HUDEP-2 (cell line): ENCODE data around the gene ARHGEF40.

Source experiments
- DNase-seq, 76 experiments: peaks; one replicate each; lab custom pipeline; 2025; ENCODE audit not compliant: unreplicated experiment in 76 of 76; lab: John Stamatoyannopoulos, UW

ARHGEF40 gene

GRCh38 chr14:21058903-21059302 is 11.2 kb upstream of the ARHGEF40 start:
- DNase-seq: no peak

DNA sequence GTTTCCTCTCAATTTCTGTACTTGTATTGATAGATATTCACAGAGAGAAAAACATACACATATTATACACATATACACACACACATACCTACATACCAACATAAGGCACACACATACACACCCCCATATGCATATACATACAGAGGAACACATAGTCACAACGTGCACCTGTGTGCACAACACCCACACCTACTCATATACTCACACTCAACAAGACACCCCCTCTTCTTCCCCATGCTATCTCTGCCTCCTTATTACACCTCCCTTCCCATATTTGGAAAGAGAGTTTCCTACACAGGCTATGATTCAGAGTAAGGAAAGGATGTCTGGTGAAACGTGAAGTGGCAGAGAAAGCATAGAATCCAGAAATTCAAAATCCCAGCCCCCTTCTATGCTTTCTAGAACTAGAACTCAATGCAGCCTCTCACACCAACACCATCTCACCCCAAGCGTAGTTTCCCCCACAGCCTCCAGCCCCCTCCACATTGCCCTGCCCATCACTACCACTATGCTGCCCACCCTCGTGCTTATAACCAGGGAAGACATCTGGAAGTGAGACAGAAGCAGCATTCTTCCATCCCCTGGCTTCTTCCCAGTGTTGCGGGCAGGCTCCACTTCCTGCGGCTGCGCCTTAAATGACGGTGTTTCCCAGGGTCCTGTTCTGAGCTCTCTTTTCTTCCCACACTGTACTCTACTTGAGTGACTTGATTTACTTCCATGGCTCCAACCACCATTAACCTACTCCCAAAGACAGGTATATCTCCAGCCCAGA is 10.1 kb upstream of the ARHGEF40 start:
- no peak for DNase-seq

DNA sequence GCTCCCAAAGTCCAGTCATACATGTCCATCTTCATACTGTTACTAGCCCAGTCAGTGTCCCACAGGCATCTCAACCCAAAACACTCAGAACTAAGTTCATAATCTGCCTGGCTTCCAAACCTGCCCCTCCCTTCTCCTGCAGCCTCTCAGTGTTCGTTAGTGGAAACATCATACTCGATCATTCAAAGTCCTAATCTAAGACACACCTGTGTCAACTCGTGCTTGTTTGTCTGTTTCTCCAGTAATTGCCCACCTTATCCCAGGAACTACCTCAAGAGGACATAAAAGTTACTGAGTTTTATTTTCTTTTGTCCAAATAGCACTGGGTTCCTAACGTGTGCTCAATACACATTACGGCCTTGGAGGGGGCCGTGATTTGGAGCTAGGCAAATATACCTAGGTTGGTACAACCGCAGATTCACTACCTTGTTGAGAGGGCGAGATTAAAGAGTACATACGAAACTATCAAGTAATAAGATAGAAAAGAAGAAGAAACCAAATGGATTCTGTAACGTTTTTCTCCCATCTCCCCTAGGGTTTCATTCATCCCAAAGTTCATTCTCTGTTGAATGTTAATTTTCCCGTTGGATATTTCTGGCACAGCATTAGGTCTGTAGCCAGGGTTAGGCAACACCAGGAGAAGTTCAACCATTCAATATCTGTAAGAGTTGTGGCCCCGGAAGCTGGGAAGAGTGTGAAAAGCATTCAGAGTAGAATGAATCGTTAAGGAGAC is 9.3 kb upstream of the ARHGEF40 start:
- no peak for DNase-seq

GRCh38 chr14:21061347-21061668 is 8.8 kb upstream of the ARHGEF40 start:
- no peak for DNase-seq

- no peak for DNase-seq
These were observed 6.6 kb upstream of the ARHGEF40 start for GRCh38 chr14:21063479-21063878.

DNA sequence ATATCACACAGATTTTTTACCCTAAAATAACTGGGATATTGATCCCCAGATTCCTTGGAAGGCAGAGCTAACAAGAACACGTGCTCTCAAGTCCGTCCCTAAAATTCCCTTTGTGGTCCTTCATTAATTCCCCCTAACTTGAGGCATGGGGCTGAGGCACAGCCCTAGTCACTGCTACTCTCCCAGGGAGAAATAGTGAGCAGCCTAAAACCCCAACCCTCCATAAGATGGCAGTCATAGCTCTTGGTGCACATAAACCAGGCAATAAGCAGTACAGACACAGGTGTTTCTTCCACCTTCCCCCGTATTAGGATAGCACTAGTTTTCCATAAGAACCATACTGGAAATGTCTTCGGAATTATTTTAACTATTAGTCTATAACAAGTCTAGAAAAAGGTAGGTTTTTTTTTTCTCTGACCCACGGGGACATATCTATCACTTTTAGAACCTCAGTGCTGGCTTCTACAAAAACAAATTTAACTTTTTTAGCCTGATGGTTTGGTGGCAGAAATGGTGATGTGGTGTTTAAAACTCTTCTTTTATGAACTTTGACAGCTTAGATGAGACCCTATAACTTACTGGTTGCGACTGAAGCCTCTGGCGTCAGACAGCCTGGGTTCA is 3.1 kb upstream of the ARHGEF40 start:
- no peak for DNase-seq

- DNase-seq: peak in 31 of 76 experiments; percentile 7 to 51 (median 23)
These were observed 1.4 kb upstream of the ARHGEF40 start for GRCh38 chr14:21068521-21069387.

DNA sequence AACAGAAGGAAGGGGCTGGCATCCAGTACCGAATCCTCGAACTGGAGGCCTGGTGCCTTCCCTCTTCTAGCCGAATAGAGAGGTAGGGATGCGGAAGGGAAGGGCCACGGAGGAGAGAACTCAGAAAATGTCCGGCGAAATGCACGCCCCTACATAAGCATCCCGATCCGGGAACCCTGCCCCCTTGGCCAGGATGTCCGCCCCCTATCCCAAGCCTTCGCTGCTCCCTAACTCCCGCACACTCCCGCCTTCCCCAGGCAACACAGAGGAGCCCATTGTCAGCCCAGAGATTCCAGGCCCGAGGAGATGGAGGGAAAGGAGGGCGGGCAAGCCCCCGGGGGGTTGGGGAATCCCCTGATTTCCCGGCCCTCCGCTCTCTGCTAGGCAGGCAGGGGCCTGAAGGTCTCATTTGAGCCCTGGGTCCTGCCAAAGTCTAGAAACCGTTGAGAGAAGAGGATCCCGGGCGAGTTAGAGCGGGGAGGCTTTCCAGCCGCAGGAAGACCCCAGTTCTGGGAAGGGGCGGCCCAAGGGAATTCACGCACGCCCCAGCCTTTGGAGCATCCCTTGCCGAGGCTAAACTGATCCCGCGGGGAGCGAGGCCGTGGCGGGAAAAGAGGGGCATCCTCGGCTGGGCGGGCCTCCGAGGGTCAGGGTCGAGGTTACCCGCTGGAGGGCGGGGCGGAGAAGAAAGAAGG is 569 bp upstream of the ARHGEF40 start:
- no peak for DNase-seq

DNA sequence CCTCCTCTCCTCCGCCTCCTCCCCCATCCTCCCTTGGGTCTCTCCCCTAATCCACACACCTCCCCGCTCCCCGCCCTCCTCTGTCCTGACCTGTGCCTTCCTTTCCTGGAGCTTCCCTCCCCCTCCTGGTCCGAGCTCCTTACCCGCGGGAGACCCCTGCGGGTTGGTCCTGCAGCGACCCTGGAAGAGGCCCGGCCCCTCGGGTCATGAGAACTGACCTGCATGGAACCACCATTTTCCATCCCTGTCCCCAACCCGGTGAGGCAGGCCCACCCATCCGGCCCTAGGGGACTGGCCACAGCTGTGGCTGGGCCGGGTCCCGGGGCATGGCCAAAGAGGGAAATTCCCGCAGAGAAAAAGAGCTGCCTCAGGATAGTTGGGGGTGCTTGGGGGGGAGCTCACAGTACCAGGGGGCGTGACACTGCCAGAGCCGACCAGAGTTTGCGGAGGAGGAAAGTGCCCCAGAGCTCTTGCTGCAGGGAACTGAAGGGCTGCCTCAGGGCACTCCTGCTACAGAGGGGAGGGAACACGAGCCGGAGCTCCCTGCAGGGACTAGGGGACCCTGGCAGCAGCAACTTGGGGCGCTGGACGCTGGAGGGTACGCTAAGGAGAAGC is 613 bp downstream of the ARHGEF40 start:
- DNase-seq: peak in 9 of 76 experiments; percentile 10 to 31 (median 13)

- peak in 6 of 76 experiments; percentile 4 to 31 (median 22) for DNase-seq
These were observed 1.3 kb downstream of the ARHGEF40 start for GRCh38 chr14:21071225-21072030.

DNA sequence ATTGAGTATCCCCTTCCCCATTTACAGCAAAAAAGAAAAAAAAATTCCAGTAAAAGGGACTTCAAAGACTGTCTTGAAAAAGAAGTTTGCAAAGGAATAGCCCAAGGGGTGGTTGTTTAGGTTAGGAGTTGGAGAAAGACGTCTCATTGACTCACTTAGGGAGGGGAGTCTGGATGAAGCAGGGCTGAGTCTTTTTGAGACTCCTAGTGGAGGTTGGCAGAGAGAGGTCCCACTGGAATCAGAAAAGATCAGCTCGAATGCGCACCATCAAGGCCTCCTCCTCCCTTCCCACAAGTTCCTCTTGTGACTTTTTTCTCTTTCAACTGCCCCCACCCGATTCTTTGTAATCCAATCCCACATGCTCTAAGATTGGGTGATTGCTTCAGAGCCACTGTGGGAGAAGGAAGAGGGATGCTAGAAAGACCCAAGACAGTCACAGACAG is 1.9 kb downstream of the ARHGEF40 start:
- no peak for DNase-seq

- DNase-seq: no peak
These were observed 2.8 kb downstream of the ARHGEF40 start for GRCh38 chr14:21072781-21073339.

DNA sequence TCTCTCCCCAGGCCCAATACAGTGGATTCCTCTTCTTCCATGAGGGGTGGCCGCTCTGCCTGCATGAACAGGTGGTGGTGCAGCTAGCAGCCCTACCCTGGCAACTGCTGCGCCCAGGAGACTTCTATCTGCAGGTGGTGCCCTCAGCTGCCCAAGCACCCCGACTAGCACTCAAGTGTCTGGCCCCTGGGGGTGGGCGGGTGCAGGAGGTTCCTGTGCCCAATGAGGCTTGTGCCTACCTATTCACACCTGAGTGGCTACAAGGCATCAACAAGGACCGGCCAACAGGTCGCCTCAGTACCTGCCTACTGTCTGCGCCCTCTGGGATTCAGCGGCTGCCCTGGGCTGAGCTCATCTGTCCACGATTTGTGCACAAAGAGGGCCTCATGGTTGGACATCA is 3.8 kb downstream of the ARHGEF40 start:
- no peak for DNase-seq

DNA sequence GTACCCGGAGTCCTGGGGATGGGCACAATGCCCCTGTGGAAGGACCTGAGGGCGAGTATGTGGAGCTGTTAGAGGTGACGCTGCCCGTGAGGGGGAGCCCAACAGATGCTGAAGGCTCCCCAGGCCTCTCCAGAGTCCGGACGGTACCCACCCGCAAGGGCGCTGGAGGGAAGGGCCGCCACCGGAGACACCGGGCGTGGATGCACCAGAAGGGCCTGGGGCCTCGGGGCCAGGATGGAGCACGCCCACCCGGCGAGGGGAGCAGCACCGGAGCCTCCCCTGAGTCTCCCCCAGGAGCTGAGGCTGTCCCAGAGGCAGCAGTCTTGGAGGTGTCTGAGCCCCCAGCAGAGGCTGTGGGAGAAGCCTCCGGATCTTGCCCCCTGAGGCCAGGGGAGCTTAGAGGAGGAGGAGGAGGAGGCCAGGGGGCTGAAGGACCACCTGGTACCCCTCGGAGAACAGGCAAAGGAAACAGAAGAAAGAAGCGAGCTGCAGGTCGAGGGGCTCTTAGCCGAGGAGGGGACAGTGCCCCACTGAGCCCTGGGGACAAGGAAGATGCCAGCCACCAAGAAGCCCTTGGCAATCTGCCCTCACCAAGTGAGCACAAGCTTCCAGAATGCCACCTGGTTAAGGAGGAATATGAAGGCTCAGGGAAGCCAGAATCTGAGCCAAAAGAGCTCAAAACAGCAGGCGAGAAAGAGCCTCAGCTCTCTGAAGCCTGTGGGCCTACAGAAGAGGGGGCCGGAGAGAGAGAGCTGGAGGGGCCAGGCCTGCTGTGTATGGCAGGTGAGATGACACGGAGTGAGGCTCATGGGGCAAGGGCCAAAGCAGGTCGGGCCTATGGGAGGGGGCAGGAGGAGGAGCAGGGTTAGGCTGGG is 4.5 kb downstream of the ARHGEF40 start:
- no peak for DNase-seq

- no peak for DNase-seq
These were observed 5.8 kb downstream of the ARHGEF40 start for GRCh38 chr14:21075719-21076437.

- DNase-seq: no peak
These were observed 7.6 kb downstream of the ARHGEF40 start for GRCh38 chr14:21077672-21078071.

DNA sequence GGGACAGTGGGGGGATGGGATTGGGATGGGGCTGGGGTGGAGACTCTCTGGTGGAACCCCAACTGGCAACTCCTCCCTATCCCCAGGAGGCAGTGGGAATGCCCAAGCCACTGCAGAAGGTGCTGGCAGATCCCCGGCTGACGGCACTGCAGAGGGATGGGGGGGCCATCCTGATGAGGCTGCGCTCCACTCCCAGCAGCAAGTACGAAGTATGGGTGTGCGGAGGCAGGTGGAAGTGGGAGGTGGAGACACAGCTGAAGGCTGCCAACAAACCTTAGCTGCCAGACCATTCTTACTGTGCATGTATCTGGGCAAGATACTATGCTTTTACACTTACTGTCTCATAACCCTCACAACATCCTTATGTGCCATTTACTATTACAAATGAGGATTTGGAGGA is 8.2 kb downstream of the ARHGEF40 start:
- no peak for DNase-seq
